Lower leg skin (tissue), 3 donors: ENCODE data around the gene DBNL.

Source experiments
- POLR2A ChIP-seq, 2 donors: fragments of 450-650 bp; IDR thresholded peaks; one replicate each; pipeline ENCODE4 v1.6.1; 2016 to 2017; ENCODE audit warnings: antibody characterized with exemption in 2 of 2, mild to moderate bottlenecking in 1 of 2, moderate library complexity in 1 of 2
- TF ChIP-seq, protein P1 (sequence below), 3 donors: fragments of 450-650 bp; IDR thresholded peaks; one replicate each; pipeline ENCODE4 v1.5.1; 2016; ENCODE audit warnings: antibody characterized with exemption in 3 of 3, mild to moderate bottlenecking in 3 of 3, moderate library complexity in 2 of 3

DNA sequence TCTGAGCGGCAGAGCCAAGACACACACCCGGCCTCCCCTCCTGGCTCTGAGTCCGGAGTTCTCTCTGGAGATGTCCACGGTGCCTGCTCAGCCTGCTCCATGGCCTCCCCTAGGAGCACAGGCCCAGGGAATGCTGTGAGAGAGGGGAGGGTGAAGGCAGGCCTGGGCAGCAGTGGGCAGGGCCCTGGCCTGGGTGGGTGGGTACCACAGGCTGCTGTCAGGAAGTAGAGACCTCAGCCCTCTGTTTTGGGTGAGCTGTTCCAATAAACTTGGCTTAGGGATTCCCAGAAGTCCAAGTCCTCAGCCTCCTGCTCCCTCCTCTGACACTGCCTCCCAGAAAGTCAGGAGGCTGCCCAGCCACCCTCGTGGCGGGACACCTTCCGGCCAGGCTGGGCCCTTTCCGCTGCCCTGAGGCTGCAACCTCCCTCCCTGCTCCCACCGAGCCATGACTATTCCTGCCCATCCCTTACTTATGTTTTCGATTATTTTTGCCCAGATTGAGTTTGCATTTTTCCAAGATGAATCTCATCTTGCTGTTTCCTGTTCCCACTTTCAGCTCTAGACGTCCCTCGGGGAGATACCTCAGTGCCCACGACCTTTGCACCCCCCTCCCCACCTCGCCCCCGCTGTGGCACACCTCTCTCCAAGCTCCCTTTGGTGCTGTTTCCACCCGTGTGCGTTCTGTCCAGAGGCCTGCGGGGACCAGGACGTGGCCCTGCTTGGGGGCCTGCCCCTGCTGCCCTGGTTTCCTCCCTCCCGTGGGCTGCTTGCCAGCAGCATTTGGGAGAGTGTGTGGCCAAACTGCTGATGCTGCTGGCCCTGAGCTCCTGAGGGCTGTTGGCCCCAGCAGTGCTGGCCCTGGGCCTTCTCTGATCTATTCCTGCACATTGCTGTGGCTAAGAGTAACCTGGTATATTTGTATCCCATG is 43.7 kb downstream of the DBNL start:
- TF ChIP-seq POLR2A (IDR thresholded peaks at IDR 0.05): no peak
- TF ChIP-seq, protein P1, sequence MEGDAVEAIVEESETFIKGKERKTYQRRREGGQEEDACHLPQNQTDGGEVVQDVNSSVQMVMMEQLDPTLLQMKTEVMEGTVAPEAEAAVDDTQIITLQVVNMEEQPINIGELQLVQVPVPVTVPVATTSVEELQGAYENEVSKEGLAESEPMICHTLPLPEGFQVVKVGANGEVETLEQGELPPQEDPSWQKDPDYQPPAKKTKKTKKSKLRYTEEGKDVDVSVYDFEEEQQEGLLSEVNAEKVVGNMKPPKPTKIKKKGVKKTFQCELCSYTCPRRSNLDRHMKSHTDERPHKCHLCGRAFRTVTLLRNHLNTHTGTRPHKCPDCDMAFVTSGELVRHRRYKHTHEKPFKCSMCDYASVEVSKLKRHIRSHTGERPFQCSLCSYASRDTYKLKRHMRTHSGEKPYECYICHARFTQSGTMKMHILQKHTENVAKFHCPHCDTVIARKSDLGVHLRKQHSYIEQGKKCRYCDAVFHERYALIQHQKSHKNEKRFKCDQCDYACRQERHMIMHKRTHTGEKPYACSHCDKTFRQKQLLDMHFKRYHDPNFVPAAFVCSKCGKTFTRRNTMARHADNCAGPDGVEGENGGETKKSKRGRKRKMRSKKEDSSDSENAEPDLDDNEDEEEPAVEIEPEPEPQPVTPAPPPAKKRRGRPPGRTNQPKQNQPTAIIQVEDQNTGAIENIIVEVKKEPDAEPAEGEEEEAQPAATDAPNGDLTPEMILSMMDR (IDR thresholded peaks at IDR 0.05): no peak
